Transverse colon (tissue), 4 donors: ENCODE measurements around the gene BMP8A. TPM values are rescaled to one million over a fixed set of nuclear protein-coding genes. Genes with fewer than 3 reads are reported as not detected.

Experiments
- DNase-seq: peaks from one replicate; pipeline ENCODE4 v3.0.0-alpha.2; 2019
- H3K27ac ChIP-seq, 4 donors: fragments of 200-600 bp; sonication (generic); 2 replicates each; pipeline ENCODE4 v1.5.1; 2016 to 2018; ENCODE audit warnings: inconsistent platforms in 4 of 4
- H3K27me3 ChIP-seq: fragments of 200-600 bp; sonication (generic); 2 replicates; pipeline ENCODE4 v1.5.1; 2017; ENCODE audit warnings: inconsistent platforms
- H3K36me3 ChIP-seq, 4 donors: fragments of 200-600 bp; sonication (generic); 2 replicates each; pipeline ENCODE4 v1.5.1; 2017 to 2019; ENCODE audit warnings: inconsistent platforms in 4 of 4
- H3K4me1 ChIP-seq, 4 donors: fragments of 200-600 bp; sonication (generic); 2 replicates each; pipeline ENCODE4 v1.5.1; 2017 to 2020; ENCODE audit warnings: inconsistent platforms in 4 of 4
- H3K4me3 ChIP-seq, 4 donors: fragments of 200-600 bp; sonication (generic); 1 replicate in 1 of 4; 2 replicates in 3 of 4; pipeline versions ENCODE4 v1.5.1 to v1.6.1; 2017 to 2019; ENCODE audit warnings: inconsistent platforms in 4 of 4
- H3K9me3 ChIP-seq, 2 donors: fragments of 200-600 bp; sonication (generic); 2 replicates each; pipeline ENCODE4 v1.5.1; 2017 to 2019; ENCODE audit warnings: inconsistent platforms in 2 of 2
- CTCF ChIP-seq, 5 experiments: fragments of 200-600 bp in 3 of 5; fragments of 450-650 bp in 2 of 5; sonication (generic) in 3 of 5; IDR thresholded peaks; 1 replicate in 2 of 5; 2 replicates in 3 of 5; pipeline ENCODE4 v1.5.1; 2016 to 2017; ENCODE audit warnings: antibody characterized with exemption in 5 of 5, inconsistent platforms in 3 of 5, mild to moderate bottlenecking in 2 of 5, moderate library complexity in 1 of 5
- EP300 ChIP-seq: sonication (generic); formaldehyde crosslinking; IDR thresholded peaks from one replicate; pipeline ENCODE4 v1.6.1; 2017; ENCODE audit warnings: antibody characterized with exemption, low read depth
- POLR2A ChIP-seq: fragments of 450-650 bp; IDR thresholded peaks from one replicate; pipeline ENCODE4 v1.6.1; 2016; ENCODE audit warnings: antibody characterized with exemption, mild to moderate bottlenecking, moderate library complexity
- POLR2AphosphoS5 ChIP-seq, 3 donors: sonication (generic); formaldehyde crosslinking; IDR thresholded peaks; one replicate each; pipeline ENCODE4 v1.6.1; 2016; ENCODE audit warnings: antibody characterized with exemption in 3 of 3
- WGBS, 2 donors: methylation state at CpG; one replicate each; pipeline ENCODE4 v1.1.5; 2018; ENCODE audit warnings: low coverage in 1 of 2; 5-methylcytosine and 5-hydroxymethylcytosine counted together
- in situ Hi-C, 4 donors: fragments of 200-750 bp; cut with MboI; loops; one replicate each; pipeline versions ENCODE4 v1.15.0 to v1.15.1; 2017; ENCODE audit warnings: low sequenced_read_pairs in 3 of 4, low pct_ligation_motif_present in 1 of 4, low pct_unique_long_range_greater_than_20kb in 1 of 4
- intact Hi-C: fragments of 100-400 bp; cut with DNase I; formaldehyde crosslinking; loops from one replicate; pipeline ENCODE4 v1.15.1; 2023; ENCODE audit warnings: low total_unique reads
- total RNA-seq, 4 donors: library from RNA; depleted of rRNA; stranded (reverse); fragments of >200 nt; gene quantifications; one replicate each; pipeline ENCODE4 v1.1.0, GENCODE V29; 2016

The BMP8A gene
- total RNA-seq, 4 donors from 2014 or later = 11.0 to 12.3 TPM; not detected in 2

DNA sequence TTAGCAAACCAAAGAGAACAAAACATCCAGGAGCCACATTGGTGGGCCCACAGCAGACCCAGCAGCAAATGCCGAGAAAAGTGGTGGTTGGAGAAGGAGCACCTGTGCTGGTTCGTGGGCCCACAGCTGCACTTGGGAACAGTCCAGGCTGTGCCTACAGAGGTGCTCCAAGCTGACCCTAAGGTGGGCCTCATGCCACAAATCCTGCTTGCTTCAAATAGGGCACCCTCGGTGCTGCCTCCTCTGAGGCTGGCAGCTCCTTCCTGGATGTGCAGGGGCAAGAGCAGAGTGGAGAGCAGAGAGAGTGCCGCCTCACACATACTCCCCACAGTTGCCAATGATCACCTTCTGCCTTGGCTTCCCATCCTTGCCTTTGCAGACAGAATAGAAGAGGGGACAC, 40.1 kb downstream of the BMP8A start:
- H3K36me3 ChIP-seq = peaks cover 0 to 4% (median 0%) of the 10 kb centered on the region in 4 donors
- 92% methylated on average over 4 of the region's 4 CpGs; no CpG with 5 or more reads in 1 of the 2 donors for WGBS, 2 donors
- intact Hi-C loops = no loop called here

GRCh38 chr1:39533442-39533841, 42.0 kb downstream of the BMP8A start:
- no peak overlapping the region for H3K4me3 ChIP-seq
- 87 to 100% methylated on average over 1 of the region's 1 CpG for WGBS, 2 donors
- no peaks in the 10 kb centered on the region for H3K4me1 ChIP-seq
- no peaks in the 10 kb centered on the region for H3K9me3 ChIP-seq
- TF ChIP-seq POLR2A = no peak
- DNase-seq = no peak
- H3K27me3 ChIP-seq = no peaks in the 10 kb centered on the region
- peaks cover 0 to 4% (median 0%) of the 10 kb centered on the region in 4 donors for H3K36me3 ChIP-seq
- intact Hi-C loops (no loop called here), in situ Hi-C loops (loop anchor here in 3 of 4 donors (10.0 to 25.0 kb wide), 2 partner anchors 429 to 446 kb away; no protein-coding TSS in a partner anchor)
- no peak overlapping the region for H3K27ac ChIP-seq

More for the DNA sequence above, 40.1 kb downstream of the BMP8A start:
- H3K27me3 ChIP-seq = no peaks in the 10 kb centered on the region
- DNase-seq = no peak
- H3K9me3 ChIP-seq = no peaks in the 10 kb centered on the region
- H3K4me3 ChIP-seq = no peak overlapping the region
- TF ChIP-seq POLR2A (no peak), EP300 (no peak), CTCF (IDR thresholded peaks at IDR 0.05) (no peak), POLR2AphosphoS5 (IDR thresholded peaks at IDR 0.05) (no peak)
- in situ Hi-C loops = loop anchor here in 3 of 4 donors (10.0 to 25.0 kb wide), 2 partner anchors 427 to 444 kb away; no protein-coding TSS in a partner anchor
- H3K27ac ChIP-seq = no peak overlapping the region
- peaks cover 3 to 14% (median 9%) of the 10 kb centered on the region in 4 donors for H3K4me1 ChIP-seq

DNA sequence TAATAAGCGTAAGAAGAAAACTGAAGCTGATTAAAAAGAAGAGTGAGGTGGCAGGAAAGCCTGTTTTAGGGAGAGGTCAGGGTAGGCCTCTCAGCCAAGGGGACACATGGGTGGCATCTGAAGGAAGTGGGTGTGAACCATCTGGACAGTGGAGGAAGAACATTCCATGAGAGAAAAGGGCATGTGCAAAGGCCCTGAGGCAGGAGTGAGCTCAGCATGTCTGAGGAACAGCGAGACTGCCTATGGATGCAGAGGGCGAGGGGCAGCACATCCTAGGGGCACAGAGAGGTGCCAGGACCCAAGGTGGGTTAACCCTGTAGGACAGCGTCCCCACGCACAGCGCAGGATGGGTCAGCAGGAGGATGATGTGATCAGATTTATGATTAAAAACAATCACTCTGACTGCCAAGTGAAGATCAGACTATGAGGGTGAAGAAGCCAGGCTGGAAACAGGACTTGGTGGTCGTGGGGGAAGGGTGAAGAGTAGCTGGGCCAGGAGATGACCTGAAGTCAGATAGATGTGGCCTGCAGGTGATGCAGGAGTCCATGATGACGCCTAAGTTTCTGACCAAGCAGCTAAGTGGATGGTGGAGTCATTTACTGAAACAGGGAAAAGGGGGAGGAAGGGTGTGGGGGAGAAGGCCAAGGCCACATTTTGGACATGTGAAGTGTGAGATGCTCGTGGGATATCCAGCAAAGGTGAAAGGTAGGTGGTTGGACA, 47.3 kb downstream of the BMP8A start:
- no peak for TF ChIP-seq POLR2A
- Histone ChIP-seq H3K27ac (no peak overlapping the region), H3K27me3 (no peaks in the 10 kb centered on the region), H3K36me3 (peaks cover 0 to 6% (median 2%) of the 10 kb centered on the region in 4 donors), H3K9me3 (no peaks in the 10 kb centered on the region), H3K4me1 (peaks cover 0 to 4% (median 0%) of the 10 kb centered on the region in 4 donors), H3K4me3 (no peak overlapping the region)
- intact Hi-C loops (loop anchor here (5.0 kb wide), 1 partner anchor 441 kb away; no protein-coding TSS in a partner anchor), in situ Hi-C loops (loop anchor here in 3 of 4 donors (10.0 to 25.0 kb wide), 2 partner anchors 434 to 451 kb away; no protein-coding TSS in a partner anchor)
- DNase-seq = no peak
- WGBS, 2 donors = 79 to 88% methylated on average over 3 to 9 of the region's 9 CpGs

DNA sequence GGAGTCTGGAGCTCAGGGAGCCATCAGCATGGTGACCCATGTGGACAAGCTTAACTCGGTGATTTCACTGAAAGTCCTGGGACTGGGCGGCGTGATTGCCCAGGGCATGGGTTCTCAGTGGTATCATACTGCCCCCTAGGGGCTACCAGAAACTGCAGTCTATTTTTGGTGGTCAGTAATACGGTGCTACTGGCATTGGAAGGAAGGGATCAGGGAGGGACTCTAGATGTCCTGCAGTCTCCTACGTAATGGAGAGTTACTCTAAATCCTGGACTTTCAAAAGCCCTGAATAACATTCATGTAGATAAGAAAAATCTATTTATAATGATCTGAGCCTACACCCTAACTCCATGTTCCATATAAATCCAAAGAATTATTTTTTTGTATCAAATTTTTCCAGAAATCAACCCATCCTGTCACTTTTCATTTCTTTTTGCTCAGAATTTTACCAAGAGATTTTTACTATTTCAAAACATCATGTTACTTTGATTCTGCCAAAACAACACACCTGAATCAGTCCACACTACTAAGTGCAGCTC, 47.9 kb downstream of the BMP8A start:
- H3K4me1 ChIP-seq = peaks cover 0 to 4% (median 0%) of the 10 kb centered on the region in 4 donors
- H3K27ac ChIP-seq = no peak overlapping the region
- 0 to 14% methylated on average over 1 to 5 of the region's 5 CpGs for WGBS, 2 donors
- TF ChIP-seq CTCF (IDR thresholded peaks at IDR 0.05) (peak; percentile 87 to 95 (median 91)), POLR2A (no peak)
- H3K4me3 ChIP-seq = no peak overlapping the region
- H3K27me3 ChIP-seq = no peaks in the 10 kb centered on the region
- H3K9me3 ChIP-seq = no peaks in the 10 kb centered on the region
- in situ Hi-C loops = loop anchor here in 3 of 4 donors (10.0 to 25.0 kb wide), 2 partner anchors 435 to 452 kb away; no protein-coding TSS in a partner anchor
- intact Hi-C loops = loop anchor here (5.0 kb wide), 1 partner anchor 442 kb away; no protein-coding TSS in a partner anchor
- peak; percentile 76 for DNase-seq
- H3K36me3 ChIP-seq = peaks cover 0 to 6% (median 2%) of the 10 kb centered on the region in 4 donors

DNA sequence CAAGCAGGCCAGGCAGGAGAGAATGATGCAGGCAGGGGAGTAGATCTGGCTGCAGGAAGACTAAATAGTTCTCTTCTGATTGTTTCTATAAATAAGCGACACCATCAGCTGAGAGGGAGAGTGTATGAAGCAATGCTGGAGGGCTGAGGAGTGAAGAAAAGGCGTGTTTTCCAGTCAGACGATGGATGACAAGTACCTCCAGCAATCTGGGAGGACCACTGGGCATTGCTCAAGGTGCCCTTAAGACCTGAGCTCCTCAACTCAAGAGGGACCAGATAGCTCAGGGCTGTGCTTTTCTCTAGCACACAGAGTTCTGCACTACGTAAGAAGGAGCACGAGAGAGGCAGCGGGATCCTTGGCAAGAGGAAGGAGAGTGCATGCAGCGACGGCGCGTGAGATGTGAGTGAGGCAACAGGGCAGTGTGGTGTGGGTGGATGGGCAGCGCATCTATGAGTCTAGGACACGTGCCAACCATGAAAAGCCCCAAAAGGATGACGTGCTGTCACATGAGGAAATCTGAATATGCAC, 49.1 kb downstream of the BMP8A start:
- H3K4me1 ChIP-seq = peaks cover 0 to 7% (median 0%) of the 10 kb centered on the region in 4 donors
- no peaks in the 10 kb centered on the region for H3K9me3 ChIP-seq
- no peaks in the 10 kb centered on the region for H3K27me3 ChIP-seq
- WGBS, 2 donors = 83 to 86% methylated on average over 12 to 13 of the region's 13 CpGs
- no peak for TF ChIP-seq CTCF (IDR thresholded peaks at IDR 0.05)
- peak in 2 of 3 donors; percentile 14 to 38 for TF ChIP-seq POLR2AphosphoS5 (IDR thresholded peaks at IDR 0.05)
- H3K27ac ChIP-seq = peak overlapping the region in 1 of 4 donors; percentile 38
- in situ Hi-C loops = loop anchor here in 2 of 4 donors (25.0 kb wide), 1 partner anchor 453 kb away; no protein-coding TSS in a partner anchor
- intact Hi-C loops = no loop called here
- no peak overlapping the region for H3K4me3 ChIP-seq
- DNase-seq = peak; percentile 52
- peaks cover 0 to 6% (median 0%) of the 10 kb centered on the region in 4 donors for H3K36me3 ChIP-seq
